HG03565 (cell line): Measurements from ENCODE around the gene FOLR2.
"Not testable (repeated sequence)": the region's sequence is repeated elsewhere in the genome, so short reads cannot be mapped to it uniquely, and the experiment has no call there.

Source experiments
- ATAC-seq: cut with Tn5 transposase; IDR thresholded peaks from one replicate; pipeline ENCODE4 v1.9.1; 2021; ENCODE audit warnings: mild to moderate bottlenecking, moderate library complexity; ENCODE audit not compliant: unreplicated experiment

The FOLR2 gene

GRCh38 chr11:72204886-72205285 is 11.7 kb upstream of the FOLR2 start:
- ATAC-seq, result no peak

GRCh38 chr11:72206794-72207193 is 9.8 kb upstream of the FOLR2 start:
- not testable (repeated sequence) for ATAC-seq

GRCh38 chr11:72208281-72208680 is 8.3 kb upstream of the FOLR2 start:
- no peak for ATAC-seq

- ATAC-seq, result no peak
Observed at GRCh38 chr11:72209101-72209500, 7.5 kb upstream of the FOLR2 start.

- ATAC-seq, result no peak
Observed at GRCh38 chr11:72217841-72218240, 1.2 kb downstream of the FOLR2 start.

- ATAC-seq, result no peak
Observed at GRCh38 chr11:72218251-72218745, 1.7 kb downstream of the FOLR2 start.

- no peak for ATAC-seq
Observed at GRCh38 chr11:72220696-72221363, 4.2 kb downstream of the FOLR2 start.

GRCh38 chr11:72221386-72222075 is 4.9 kb downstream of the FOLR2 start:
- ATAC-seq, result no peak

GRCh38 chr11:72222106-72222891 is 5.7 kb downstream of the FOLR2 start:
- no peak for ATAC-seq

GRCh38 chr11:72222907-72223614 is 6.5 kb downstream of the FOLR2 start:
- peak; percentile 46 for ATAC-seq

- peak; percentile 27 for ATAC-seq
Observed at GRCh38 chr11:72223615-72224563, 7.3 kb downstream of the FOLR2 start.

- ATAC-seq, result no peak
Observed at GRCh38 chr11:72224564-72225410, 8.2 kb downstream of the FOLR2 start, which contains the start of gene INPPL1. Gene INPPL1 (plus strand): TSS chr11:72224767. CDS start chr11:72224985, 218 bp downstream.

- ATAC-seq, result no peak
Observed at GRCh38 chr11:72225411-72225951, 8.9 kb downstream of the FOLR2 start.

GRCh38 chr11:72226701-72227100 is 10.1 kb downstream of the FOLR2 start:
- ATAC-seq, result no peak

GRCh38 chr11:72227316-72228228 is 11.0 kb downstream of the FOLR2 start:
- ATAC-seq, result no peak

GRCh38 chr11:72228229-72228843 is 11.7 kb downstream of the FOLR2 start:
- ATAC-seq, result no peak

- no peak for ATAC-seq
Observed at GRCh38 chr11:72228844-72229231, 12.2 kb downstream of the FOLR2 start.
